ENCODE data around the gene MAP3K2.
"Not testable (repeated sequence)": the region's sequence is repeated elsewhere in the genome, so short reads cannot be mapped to it uniquely, and the experiment has no call there.

MAP3K2 gene

DNA sequence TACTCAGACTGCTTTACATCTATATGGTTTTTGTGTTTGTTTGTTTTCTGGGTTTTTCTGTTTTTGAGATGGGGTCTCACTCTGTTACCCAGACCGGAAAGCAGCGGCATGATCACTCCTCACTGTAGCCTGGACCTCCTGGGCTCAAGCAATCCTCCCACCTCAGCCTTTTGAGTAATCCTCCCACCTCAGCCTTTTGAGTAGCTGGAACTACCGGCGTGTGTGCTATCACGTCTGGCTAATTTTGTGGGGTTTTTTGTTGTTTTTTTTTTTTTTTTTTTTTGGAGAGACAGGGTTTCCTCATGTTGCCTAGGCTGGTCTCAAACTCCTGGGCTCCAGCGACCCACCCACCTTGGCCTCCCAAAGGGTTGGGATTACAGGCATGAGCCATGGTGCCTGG lies 9.1 kb downstream of the MAP3K2 start:
- no peak for DNase-seq

DNA sequence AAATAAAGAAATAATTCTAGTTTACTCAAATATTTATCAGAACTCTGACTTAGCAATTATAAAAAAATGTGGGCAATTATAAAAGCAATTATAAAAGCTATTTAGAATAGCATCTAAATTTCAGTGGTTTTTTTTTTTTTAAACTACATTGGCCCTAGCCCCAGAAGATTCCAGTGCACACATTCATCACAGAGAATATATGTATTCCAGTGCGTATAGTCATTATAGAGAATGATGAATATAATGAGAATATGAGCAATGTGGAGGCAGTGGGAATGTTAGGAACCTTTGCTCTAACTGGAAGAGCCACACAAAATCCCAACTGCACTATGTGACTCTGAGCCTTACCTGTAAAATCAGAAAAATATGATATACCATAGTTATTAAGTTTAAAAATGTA lies 10.5 kb downstream of the MAP3K2 start:
- no peak for DNase-seq

DNA sequence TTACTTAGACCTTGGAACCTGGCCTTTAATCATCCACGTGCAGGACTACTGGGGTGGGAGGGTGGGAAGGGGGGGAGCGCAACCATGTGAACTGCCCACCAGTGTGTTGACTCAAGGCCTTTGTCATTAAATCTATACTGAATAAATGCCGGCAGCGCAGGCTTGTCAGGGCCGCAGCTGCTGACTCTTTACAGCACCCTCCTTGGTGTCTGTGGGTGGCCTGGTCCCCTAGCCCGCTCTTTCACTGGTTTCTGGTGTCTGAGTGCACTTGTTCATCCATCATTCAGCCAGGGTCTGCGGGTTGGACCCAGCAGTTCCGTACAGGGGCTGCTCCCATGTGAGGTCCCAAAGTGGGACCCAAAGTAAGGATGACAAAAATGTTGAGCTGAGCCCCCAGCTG lies 11.5 kb downstream of the MAP3K2 start:
- no peak for DNase-seq

DNA sequence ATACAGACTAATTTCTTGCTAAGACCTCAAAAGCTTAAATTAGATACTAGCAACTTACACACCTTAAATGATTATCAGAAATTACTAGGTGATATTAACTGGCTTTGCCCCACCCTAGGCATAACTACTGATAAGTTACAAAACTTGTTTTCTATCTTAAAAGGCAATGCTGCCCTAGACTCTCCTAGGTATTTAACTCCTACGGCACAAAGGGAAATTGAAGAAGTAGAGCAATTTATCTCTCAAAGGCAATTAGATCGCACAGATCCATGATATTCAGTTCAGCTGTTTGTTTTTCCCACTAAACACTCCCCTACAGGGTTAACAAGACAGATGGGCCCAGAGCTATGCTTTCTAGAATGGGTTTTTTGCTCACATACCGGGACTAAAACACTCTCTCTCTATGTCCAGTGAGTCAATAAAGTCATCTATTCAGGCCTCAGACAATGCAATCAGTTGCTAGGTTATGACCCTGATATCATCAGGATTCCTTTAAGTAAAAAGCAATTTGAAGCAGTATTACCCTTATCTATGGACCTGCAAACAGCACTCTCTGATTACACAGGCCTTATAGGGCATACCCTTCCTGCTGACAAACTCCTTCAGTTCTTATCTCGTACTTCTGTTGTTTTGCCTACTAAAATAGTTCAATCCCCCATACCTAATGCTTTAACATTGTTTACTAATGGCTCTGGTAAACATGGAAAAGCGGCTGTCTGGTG lies 14.3 kb downstream of the MAP3K2 start:
- DNase-seq: no peak

DNA sequence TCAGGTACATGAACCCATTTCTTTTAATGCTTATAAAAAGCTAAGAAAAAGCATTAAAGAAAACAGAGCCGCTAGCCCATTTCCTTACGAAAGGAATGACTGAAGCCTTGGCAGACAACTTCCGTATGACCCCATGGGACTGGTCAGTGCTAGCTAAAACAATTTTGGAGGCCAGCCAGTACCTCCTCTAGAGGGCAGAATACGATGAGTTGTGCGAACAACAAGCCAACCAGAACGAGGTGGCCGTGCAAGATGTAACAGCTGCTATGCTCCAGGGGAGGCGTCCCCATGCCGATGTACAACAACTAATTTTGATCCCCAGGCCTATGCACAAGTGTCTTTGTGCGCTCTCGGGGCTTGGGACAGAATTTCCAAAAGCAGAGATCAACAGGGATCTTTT lies 16.7 kb downstream of the MAP3K2 start:
- DNase-seq: no peak

DNA sequence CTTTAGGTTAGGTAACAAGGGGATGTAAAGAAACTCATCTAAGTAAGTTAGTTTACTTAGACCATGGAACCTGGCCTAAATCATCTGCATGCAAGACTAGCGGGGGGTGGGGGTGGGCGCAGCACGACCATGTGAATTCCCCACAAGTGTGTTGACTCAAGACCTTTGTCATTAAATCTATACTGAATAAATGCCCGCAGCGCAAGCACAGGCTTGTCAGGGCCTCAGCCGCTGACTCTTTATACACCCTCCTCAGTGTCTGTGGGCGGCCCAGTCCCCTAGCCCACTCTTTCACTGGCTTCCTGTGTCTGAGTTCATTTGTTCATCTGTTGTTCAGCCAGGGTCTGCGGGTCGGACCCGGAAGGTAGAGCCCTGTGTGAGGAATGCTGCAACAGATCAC lies 17.8 kb downstream of the MAP3K2 start:
- DNase-seq: no peak

DNA sequence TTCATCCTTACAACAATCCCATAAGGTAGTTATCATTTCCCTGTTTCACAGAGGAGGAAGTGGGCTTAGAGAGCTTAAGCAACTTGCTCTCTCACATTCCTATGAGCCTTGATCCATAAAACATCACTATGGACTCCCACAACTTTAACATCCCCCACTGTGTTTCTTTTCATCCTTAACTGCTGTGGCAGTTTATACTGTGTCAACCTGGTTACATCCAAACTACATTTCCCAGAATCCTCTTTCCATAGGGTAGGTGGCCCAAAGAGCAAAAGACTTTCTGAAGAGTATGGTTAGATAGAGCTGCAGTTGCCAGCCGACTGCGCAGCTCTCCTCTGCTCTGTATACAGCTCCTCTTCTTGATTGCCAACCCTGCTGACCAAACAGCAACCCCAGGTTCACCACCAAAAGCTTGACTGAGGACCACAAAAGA lies 22.5 kb downstream of the MAP3K2 start:
- no peak for DNase-seq

DNA sequence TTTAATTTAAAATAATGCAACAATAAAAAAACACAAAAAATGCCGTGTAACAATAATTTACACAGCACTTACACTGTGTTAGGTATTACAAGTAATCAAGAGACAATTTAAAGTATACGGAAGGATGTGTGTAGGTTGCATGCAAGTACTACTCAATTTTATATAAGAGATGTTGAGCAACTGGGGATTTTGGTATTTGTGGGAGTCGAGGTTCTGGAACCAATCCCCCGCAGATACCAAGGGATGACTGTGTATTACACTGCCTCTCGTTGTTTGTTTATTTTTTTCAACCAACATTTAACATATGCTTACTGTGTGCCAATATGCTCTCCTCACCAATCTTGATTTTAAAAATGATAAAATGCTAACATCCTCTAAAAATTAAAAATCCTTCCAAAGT lies 24.8 kb downstream of the MAP3K2 start:
- DNase-seq: no peak

DNA sequence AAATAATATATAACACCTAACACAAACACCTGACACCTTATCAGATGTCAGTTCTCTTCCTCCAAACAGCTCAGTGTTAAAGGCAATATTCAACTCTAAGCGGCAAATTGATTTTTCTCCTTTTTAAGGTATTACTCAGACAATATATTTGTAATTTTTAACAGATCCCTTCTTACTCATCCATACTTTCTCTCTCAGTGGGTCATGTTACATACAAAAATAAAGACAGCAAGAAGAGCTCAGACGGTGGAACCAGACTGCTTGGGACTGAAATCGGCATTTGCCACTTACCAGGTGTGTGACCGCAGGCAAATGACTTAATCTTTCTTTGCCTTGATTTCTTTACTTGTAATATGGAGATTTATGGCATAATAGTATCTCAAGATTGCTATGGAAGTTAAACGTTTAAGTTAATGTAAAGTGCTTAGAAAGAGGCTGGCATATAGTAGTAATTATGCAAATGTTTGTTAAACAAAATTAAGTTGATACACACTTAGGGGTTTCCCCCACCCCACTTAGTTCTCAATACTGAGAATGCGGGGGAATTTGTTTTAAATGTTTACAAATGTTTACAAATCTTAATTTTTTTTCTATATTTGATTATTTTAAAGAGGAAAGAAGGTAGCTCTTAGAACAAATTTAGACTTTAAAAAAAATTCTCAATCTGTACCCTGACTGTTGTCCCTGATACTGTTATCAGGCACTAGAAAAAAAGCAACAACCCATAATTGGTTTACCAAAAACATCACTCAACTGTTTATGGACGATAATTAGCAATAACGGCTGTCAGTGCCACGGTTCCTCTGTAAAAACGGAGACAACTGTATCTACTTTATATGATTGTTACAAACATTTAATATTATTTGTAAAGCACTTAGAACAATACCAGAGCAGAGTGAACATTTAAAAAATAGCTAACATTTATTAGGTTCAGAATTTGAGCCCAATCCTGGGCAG lies 25.6 kb downstream of the MAP3K2 start:
- no peak for DNase-seq

DNA sequence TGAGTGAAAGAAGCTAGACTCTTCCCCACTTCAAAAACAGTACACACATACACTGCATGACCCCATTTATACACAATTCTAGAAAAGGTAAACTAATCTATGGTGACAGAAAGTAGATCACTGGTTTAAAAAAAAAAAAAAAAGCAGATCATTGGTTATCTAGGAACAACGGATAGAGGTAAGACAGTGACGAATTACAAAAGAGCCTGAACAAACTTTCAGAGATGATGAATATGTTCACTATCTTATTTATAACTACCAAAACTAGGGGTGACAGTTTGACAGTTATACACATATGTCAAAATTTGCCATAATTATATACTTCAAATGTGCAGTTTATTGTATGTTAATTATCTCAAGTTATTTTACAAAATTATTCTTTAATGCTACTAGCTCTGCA lies 27.5 kb downstream of the MAP3K2 start:
- no peak for DNase-seq

DNA sequence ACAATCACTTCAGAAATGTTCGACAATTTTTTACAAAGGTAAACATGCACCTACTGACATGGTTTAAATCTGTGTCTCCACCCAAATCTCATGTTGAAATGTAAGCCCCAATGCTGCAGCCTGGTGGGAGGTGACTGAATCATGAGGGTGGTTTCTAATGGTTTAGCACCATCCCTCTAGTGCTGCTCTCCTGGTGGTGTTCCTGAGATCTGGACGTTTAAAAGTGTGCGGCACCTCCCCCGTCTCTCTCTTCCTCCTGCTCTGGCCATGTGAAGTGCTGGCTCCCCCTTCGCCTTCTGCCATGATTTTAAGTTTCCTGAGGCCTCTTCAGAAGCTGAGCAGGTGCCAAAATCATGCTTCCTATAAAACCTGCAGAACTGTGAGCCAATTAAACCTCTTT lies 28.3 kb downstream of the MAP3K2 start:
- DNase-seq: no peak

DNA sequence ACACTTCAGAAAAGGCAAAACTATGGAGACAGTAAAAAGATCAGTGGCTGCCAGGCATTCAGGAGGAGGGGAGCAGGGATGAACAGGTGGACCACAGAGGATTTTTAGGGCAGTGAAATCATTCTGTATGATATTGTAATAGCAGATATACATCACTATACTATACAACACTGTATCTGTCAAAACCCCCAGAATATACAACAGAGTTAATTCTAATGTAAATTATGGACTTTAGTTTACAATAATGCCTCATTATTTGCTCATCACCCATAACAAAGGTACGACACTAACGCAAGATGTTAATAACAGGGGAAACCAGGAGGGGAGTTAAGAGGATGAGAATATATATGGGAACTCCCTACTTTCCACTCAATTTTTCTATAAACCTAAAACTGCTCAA lies 28.8 kb downstream of the MAP3K2 start:
- no peak for DNase-seq

DNA sequence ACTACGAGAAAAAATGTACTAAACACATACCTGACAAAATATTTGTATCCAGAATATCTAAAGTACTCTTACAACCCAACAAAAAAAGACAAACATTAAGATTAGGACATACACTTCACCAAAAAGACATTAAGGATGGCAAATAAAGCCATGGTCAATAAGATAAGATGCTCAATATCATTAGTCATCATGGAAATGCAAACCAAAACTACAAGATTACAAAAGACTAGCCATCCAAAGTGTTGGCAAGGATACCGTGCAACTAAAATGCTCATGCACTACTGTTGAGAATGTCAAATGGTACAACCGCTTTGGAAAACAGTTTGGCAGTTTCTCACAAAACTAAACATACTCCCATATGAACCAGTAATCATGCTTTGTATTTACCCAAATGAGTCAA lies 29.7 kb downstream of the MAP3K2 start:
- DNase-seq: no peak

DNA sequence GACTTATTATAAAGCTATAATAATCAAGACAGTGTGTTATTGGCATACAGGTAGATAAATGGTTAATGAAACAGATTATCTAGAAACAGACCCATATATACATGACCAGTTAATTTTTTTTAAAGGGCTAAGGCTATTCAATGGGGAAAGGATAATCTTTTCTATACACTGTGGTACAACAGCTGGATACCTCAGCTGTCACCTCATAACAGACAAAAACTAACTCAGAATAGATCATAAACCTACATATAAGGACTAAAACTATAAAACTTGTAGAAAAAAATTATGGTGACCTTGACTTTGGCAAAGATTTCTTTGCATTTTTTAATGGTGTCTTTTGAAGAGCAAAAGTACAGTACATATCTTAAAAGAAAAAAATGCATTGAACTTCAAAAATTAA lies 30.2 kb downstream of the MAP3K2 start:
- DNase-seq: no peak

DNA sequence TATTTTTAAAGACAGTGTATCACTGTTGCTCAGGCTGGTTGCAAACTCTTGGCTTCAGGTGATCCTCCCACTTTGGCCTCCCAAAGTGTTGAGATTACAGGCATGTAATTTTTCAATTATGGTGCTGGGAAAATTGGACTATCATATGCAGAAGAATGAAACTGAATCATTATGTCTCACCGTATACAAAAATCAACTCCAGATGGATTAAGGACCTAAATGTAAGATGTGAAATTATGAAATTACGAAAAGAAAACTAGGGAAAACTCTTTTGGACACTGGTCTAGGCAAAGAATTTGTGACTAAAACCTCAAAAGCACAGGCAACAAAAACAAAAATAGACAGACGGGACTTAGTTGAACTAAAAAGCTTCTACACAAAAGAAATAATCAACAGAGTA lies 31.2 kb downstream of the MAP3K2 start:
- DNase-seq: no peak

DNA sequence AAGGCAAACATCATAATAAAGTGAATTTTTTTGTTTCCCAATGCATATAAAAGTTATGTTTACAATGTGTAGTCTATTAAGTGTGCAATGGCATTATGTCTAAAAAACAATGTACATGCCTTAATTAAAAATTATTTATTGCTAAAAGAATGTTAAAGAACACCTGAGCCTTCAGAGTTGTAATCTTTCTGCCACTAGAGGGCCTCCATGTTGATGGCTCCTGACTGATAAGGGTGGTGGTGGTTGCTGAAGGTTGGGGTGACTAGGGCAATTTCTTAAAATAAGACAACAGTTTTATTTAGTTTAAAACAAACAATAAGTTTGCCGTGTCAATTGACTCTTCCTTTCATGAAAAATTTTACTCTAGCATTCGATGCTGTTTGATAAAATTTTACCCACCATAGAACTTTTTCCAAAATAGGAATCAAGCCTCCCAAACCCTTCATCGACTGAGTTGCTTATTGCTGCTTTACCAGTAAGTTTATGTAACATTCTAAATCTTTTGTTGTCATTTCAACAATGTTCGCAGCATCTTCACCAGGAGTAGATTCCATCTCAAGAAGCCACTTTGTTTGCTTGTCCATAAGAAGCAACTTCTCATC lies 32.3 kb downstream of the MAP3K2 start:
- no peak for DNase-seq

DNA sequence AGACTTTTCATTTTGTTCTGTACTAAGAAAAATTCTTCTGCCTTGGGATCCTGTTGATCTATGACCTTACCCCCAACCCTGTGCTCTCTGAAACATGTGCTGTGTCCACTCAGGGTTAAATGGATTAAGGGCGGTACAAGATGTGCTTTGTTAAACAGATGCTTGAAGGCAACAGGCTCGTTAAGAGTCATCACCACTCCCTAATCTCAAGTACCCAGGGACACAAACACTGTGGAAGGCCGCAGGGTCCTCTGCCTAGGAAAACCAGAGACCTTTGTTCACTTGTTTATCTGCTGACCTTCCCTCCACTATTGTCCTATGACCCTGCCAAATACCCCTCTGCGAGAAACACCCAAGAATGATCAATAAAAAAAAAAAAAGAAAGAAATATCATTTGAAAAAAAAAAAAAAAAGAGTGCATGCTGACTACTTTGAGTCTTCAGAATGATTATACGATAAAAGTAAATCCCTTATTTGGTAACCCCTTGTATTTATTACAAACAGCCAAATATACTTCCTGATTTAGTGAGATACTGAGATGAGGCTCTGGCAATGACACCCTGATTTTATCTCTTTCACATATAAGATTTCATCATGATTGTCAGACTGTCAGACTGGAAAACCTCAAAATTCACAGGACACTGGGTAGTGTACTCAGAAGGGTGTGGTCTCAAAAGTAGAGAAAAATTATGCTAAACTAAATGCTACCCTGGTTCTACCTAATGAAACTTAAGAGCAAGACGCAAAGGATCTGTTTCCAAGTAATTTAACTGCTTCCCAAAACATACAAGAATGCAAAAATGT lies 33.7 kb downstream of the MAP3K2 start:
- DNase-seq: not testable (repeated sequence)

DNA sequence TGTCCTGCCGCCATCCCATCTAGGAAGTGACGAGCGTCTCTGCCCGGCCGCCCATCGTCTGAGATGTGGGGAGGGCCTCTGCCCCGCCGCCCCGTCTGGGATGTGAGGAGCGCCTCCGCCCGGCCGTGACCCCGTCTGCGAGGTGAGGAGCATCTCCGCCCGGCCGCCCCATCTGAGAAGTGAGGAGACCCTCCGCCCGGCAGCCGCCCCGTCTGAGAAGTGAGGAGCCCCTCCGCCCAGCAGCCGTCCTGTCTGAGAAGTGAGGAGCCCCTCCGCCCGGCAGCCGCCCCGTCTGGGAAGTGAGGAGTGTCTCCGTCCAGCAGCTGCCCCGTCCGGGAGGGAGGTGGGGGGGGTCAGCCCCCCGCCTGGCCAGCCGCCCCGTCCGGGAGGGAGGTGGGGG lies 34.6 kb downstream of the MAP3K2 start:
- DNase-seq: not testable (repeated sequence)

DNA sequence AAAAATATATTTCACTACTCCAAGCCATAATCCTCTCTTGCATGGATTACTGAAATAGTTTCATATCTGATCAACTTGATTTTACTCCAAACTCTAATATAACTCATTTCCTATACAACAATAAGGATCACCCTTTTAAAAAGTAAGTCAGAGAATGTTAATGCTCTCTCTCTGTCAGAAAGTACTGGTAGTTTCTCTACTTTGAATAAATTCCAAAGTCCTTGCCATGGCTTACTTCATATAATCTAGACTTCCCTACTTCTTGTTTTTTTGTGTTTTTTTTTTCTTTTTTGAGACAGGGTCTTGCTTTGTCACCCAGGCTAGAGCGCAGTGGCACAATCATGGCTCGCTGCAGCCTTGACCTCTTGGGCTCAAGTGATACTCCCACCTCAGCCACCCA lies 36.2 kb downstream of the MAP3K2 start:
- DNase-seq: no peak

DNA sequence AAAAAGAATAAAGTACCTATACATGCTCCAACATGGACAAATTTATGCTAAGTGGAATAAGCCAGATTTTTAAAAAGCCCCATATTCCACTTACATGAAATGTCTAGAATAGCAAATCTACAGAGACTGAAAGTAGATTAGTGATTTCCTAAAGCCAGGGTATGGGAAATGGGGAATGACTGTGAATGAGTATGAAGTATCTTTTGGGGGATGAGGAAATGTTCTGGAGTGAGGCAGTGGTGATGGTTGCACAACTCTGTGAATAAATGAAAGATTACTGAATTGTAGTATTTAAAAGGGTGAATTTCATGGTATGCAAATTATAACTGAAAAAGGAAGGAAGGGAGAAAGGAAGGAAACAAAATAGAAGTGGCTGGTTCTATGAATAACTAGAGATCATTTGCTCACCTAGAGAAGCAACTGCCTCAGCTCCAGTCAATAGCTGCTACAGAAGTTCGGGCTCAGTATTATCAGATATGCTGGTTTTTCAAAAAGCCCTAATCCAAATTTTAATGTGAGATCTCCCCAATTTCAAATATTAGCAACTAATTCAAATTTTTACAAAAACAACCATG lies 39.3 kb downstream of the MAP3K2 start:
- DNase-seq: no peak

DNA sequence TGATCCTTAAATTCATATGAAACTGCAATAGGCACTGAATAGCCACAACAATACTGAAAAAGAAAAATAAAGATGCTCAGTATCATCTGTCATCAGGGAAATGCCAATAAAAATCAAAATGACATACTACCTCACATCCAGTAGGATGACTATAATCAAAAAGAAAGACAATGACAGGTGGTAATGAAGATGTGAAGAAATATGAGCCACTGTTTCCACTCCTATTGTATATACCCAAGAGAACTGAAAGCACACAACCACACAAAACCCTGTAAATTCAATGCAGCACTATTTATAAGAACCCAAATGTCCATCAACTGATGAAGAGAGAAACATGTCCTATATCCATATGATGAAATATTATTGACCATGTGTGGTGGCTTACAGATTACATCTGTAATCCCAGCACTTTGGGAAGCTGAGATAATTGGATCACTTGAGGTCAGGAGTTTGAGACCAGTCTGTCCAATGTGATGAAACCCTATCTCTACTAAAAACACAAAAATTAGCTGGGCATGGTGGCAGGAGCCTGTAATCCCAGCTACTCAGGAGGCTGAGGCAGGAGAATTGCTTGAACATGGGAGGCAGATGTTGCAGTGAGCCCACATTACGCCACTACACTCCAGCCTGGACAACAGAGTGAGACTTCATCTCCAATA lies 39.9 kb downstream of the MAP3K2 start:
- no peak for DNase-seq

DNA sequence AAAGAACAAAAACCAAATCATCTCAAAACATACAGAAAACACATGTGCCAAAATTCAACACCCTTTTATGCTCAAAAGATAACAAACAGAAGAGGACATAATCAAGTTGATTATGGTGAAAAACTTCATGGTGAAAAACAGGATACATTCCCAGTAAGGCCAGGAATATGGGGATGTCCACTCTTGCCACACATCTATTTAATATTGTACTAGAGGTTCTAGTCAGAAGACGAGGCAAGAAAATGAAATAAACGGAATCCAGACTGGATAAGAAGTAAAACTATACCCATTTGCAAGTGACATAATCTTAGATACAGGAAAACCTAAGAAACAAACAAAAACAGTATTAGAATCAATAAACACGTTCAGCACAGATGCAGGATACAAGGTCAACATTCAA lies 40.8 kb downstream of the MAP3K2 start:
- DNase-seq: no peak

Measured in stimulated activated CD4-positive, alpha-beta T cell treated with anti-CD3 and anti-CD28 coated beads, Interleukin-12 subunit alpha, Interleukin-12 subunit beta, amount 100 ng/mL, for 4 hours (primary cell).